Ishikawa (cell line): ENCODE results near the gene VCX2.

Source experiments
- FOXM1 ChIP-seq: IDR thresholded peaks from 2 replicates; pipeline ENCODE4 v1.6.1; 2012; ENCODE audit warnings: low read depth, borderline replicate concordance
- TAF1 ChIP-seq: IDR thresholded peaks from 2 replicates; pipeline ENCODE4 v1.6.1; 2012; ENCODE audit warnings: low read depth, mild to moderate bottlenecking
- TF ChIP-seq, protein P1 (sequence below): IDR thresholded peaks from 2 replicates; pipeline ENCODE4 v1.6.1; 2012
- TF ChIP-seq, protein P2 (sequence below): IDR thresholded peaks from 2 replicates; pipeline ENCODE4 v1.6.1; 2012; ENCODE audit warnings: low read depth, mild to moderate bottlenecking

DNA sequence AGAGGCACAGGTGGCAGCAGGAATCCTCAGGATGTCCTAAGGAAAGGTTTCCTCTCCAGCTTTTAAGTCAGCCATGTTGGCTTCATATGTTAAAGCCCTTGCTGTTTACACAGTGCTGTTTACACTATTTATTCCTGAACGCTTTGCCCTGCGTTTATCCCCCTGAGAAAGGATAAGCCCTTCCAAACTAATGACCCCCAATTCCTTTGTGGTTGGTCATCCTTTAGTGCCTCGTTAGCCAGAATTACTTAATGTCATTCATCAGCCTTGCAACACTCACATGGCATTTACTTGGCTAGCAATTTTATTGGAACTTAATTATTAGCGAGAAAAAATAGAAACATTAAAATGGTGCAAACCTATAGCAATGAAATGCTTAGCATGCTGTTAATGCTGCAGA lies 23.8 kb downstream of the VCX2 start:
- TF ChIP-seq TAF1 (no peak), FOXM1 (no peak)
- TF ChIP-seq, protein P1, sequence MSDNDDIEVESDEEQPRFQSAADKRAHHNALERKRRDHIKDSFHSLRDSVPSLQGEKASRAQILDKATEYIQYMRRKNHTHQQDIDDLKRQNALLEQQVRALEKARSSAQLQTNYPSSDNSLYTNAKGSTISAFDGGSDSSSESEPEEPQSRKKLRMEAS, result no peak
- TF ChIP-seq, protein P2, sequence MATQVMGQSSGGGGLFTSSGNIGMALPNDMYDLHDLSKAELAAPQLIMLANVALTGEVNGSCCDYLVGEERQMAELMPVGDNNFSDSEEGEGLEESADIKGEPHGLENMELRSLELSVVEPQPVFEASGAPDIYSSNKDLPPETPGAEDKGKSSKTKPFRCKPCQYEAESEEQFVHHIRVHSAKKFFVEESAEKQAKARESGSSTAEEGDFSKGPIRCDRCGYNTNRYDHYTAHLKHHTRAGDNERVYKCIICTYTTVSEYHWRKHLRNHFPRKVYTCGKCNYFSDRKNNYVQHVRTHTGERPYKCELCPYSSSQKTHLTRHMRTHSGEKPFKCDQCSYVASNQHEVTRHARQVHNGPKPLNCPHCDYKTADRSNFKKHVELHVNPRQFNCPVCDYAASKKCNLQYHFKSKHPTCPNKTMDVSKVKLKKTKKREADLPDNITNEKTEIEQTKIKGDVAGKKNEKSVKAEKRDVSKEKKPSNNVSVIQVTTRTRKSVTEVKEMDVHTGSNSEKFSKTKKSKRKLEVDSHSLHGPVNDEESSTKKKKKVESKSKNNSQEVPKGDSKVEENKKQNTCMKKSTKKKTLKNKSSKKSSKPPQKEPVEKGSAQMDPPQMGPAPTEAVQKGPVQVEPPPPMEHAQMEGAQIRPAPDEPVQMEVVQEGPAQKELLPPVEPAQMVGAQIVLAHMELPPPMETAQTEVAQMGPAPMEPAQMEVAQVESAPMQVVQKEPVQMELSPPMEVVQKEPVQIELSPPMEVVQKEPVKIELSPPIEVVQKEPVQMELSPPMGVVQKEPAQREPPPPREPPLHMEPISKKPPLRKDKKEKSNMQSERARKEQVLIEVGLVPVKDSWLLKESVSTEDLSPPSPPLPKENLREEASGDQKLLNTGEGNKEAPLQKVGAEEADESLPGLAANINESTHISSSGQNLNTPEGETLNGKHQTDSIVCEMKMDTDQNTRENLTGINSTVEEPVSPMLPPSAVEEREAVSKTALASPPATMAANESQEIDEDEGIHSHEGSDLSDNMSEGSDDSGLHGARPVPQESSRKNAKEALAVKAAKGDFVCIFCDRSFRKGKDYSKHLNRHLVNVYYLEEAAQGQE, result no peak
